BJ (cell line): Measurements from ENCODE around the gene CPVL. TPM values are rescaled to one million over a fixed set of nuclear protein-coding genes. Genes with fewer than 3 reads are reported as not detected.

ENCODE experiments used
- CTCF ChIA-PET: fragments of 350-600 bp; formaldehyde crosslinking; extraction: SDS; loops from one replicate; lab custom pipeline; 2021; ENCODE audit warnings: antibody characterized with exemption, inconsistent platforms; lab: Yijun Ruan, JAX
- POLR2A ChIA-PET: fragments of 300-600 bp; sonication (Branson Sonifier 250); formaldehyde crosslinking; extraction: SDS; loops from one replicate; lab custom pipeline; 2021; ENCODE audit warnings: antibody characterized with exemption; lab: Charles Lee
- DNase-seq: peaks from one replicate; pipeline ENCODE4 v3.0.0-alpha.2; 2011; ENCODE audit warnings: low read depth
- H3K27me3 ChIP-seq: 2 replicates; pipeline ENCODE4 v1.6.0; 2011; ENCODE audit warnings: low read length; ENCODE audit not compliant: control insufficient read depth, insufficient read depth
- H3K36me3 ChIP-seq: 2 replicates; pipeline ENCODE4 v1.5.1; 2011; ENCODE audit warnings: low read length; ENCODE audit not compliant: control insufficient read depth, insufficient read depth
- H3K4me3 ChIP-seq: 2 replicates; pipeline ENCODE4 v1.5.1; 2011; ENCODE audit warnings: low read depth, mild to moderate bottlenecking, control low read depth, low read length
- polyA plus RNA-seq: library from polyadenylated mRNA; depleted of rRNA; stranded (reverse); fragments of >200 nt; gene quantifications from 2 replicates; pipeline ENCODE4 v1.2.3, GENCODE V29; 2011
- TF ChIP-seq, protein P1 (sequence below): IDR thresholded peaks from 2 replicates; pipeline ENCODE4 v1.5.1; 2011; ENCODE audit warnings: low read depth, mild to moderate bottlenecking, control low read depth, inconsistent platforms, low read length, moderate library complexity; ENCODE audit not compliant: insufficient read depth

CPVL gene
- polyA plus RNA-seq, 1 experiment = not detected

DNA sequence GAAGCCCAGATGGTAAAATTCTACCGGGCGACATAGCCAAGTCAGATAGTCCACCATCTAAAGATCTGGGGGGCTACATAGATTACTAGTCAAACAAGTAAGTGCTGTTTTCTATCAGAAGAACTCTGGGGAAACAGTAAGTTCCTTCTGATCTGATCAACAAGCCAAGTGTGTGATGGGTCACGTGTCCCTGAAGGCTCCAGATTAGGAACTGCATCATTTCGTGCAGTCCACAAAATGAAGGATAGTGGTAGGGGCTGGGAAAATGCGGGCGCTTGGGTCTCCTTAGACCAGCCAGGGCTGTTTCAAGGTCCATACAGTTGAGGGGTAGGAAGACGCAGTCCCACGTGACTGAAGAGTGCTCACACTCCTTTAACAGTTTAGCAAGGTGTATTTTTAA is 46.5 kb upstream of the CPVL start:
- peaks cover 14% of the 10 kb centered on the region for H3K27me3 ChIP-seq
- POLR2A ChIA-PET = no interaction called here
- CTCF ChIA-PET = interaction anchor here (1.5 kb wide), 1 partner anchor 216 kb away, joined by 6 read pairs; no protein-coding TSS in a partner anchor
- no peaks in the 10 kb centered on the region for H3K36me3 ChIP-seq
- no peak overlapping the region for H3K4me3 ChIP-seq
- TF ChIP-seq, protein P1, sequence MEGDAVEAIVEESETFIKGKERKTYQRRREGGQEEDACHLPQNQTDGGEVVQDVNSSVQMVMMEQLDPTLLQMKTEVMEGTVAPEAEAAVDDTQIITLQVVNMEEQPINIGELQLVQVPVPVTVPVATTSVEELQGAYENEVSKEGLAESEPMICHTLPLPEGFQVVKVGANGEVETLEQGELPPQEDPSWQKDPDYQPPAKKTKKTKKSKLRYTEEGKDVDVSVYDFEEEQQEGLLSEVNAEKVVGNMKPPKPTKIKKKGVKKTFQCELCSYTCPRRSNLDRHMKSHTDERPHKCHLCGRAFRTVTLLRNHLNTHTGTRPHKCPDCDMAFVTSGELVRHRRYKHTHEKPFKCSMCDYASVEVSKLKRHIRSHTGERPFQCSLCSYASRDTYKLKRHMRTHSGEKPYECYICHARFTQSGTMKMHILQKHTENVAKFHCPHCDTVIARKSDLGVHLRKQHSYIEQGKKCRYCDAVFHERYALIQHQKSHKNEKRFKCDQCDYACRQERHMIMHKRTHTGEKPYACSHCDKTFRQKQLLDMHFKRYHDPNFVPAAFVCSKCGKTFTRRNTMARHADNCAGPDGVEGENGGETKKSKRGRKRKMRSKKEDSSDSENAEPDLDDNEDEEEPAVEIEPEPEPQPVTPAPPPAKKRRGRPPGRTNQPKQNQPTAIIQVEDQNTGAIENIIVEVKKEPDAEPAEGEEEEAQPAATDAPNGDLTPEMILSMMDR = no peak
- DNase-seq = no peak

DNA sequence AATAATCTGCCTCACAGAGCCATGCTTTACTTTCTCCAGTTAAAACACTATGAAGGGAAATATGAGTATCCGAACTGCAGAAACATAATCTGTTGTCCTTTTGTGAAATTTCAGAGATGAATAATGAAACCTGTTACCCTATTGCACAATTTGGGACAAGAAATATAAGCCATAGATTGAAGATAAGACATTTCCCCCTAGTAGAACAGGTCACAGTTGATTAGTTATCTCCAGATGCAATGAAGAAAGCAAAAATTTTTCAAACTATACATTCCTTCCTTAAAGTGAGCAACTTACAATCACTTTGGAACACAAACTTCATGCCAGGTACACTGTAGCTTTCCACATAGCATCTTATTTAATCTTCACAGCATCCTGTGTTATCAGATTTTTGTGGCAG is 46.0 kb upstream of the CPVL start:
- CTCF ChIA-PET = interaction anchor here (1.5 kb wide), 1 partner anchor 216 kb away, joined by 6 read pairs; no protein-coding TSS in a partner anchor
- TF ChIP-seq, protein P1 = no peak
- Histone ChIP-seq H3K27me3 (peaks cover 14% of the 10 kb centered on the region), H3K4me3 (no peak overlapping the region), H3K36me3 (no peaks in the 10 kb centered on the region)
- DNase-seq = no peak
- POLR2A ChIA-PET = no interaction called here

DNA sequence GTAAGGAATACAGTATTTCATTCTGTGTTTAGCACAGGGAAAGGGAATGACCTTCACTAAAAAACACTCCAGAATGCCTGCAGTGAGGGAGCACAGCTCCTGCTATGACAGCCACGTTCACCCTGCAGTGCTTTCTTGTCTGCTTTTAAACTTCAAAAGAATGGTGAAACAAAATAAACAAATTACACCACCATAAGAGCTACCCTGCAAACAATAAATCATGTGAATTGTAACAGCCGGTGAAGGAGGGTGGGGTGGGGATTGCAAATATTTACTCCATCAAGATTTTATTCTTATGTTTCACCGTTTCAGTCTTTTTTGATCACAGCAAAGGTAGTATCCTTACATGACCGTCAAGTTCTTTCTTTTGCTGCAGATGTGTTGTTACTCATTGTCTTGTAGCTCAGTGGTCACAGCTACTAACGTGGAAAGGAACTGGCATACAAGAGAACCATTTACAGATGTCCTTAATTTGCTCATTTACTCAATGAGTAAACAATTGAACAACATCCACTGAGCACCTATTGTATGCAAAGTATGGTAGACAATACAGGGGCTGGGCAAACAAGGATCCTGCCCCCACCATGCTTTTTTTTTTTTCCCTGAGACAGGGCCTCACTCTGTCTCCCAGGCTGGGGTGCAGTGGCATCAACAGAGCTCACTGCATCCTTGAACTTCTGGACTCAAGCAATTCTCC is 44.2 kb upstream of the CPVL start:
- POLR2A ChIA-PET = no interaction called here
- peaks cover 12% of the 10 kb centered on the region for H3K27me3 ChIP-seq

DNA sequence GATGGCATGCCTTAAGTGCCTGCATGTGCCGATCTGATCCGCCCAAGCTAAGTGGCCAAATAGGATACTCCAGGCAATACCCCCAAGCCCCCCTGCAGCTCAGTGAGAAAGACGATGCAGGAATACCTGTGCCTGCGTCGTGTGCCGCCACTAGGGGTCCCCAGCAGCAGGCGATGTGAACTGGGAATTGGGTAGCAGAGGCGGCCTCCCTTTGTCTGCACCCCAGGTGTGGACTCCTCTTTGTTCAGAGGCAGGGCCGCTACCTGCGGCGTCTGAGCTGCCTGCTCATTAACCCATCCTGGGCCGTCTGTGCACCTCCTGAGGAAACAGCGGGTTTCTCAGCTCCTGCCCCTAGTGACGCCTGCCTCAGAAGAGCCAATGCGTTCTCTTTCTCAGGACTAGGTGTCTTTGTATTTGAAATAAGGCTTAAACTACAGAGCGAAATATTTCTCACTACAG is 43.4 kb upstream of the CPVL start:
- TF ChIP-seq, protein P1 = peak; percentile 87
- H3K27me3 ChIP-seq = peaks cover 9% of the 10 kb centered on the region
- no peaks in the 10 kb centered on the region for H3K36me3 ChIP-seq
- POLR2A ChIA-PET = no interaction called here
- no peak overlapping the region for H3K4me3 ChIP-seq
- DNase-seq = no peak
- CTCF ChIA-PET = interaction anchor here (0.6 to 4.0 kb wide), 27 partner anchors 8 to 654 kb away, joined by 3 to 34 read pairs (median 4); partner anchors contain the start of gene CPVL

More for the DNA sequence above, 44.2 kb upstream of the CPVL start:
- no peaks in the 10 kb centered on the region for H3K36me3 ChIP-seq
- TF ChIP-seq, protein P1 = no peak
- DNase-seq = no peak
- CTCF ChIA-PET = interaction anchor here (0.6 to 4.0 kb wide), 22 partner anchors 8 to 306 kb away, joined by 3 to 34 read pairs (median 5); partner anchors contain the start of gene CPVL
- no peak overlapping the region for H3K4me3 ChIP-seq

DNA sequence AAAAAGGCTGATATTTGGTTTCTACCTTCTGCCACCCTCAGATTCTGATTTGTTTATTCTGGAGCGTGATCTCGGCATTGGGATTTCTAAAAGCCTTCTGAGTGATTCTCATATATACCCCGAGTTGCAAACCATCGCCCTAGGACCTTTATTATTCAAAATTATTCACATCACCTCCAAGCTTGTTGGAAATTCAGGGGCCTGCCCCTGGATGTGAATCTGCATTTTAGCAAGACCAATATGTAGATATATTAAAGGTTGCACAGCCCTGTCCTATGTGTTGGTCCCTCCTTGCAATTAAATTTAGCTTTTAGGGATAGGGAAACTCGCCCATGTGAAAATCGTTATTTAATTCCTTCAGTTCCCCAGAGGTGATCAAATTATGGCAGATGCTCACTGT is 39.3 kb upstream of the CPVL start:
- H3K27me3 ChIP-seq = peaks cover 2% of the 10 kb centered on the region; the same call in 1 of the 2 replicates
- H3K4me3 ChIP-seq = no peak overlapping the region
- POLR2A ChIA-PET = no interaction called here
- CTCF ChIA-PET = no interaction called here
- no peaks in the 10 kb centered on the region for H3K36me3 ChIP-seq
- no peak for DNase-seq
- TF ChIP-seq, protein P1 = no peak
